Hepatocyte (in vitro differentiated cells): ENCODE data around the gene PCSK6. TPM values are rescaled to one million over a fixed set of nuclear protein-coding genes. Genes with fewer than 3 reads are reported as not detected.

ENCODE experiments used
- DNase-seq: peaks from one replicate; pipeline ENCODE4 v3.0.0-alpha.2; 2016; ENCODE audit warnings: low spot score
- H2AFZ ChIP-seq: fragments of 200-600 bp; sonication (generic); 2 replicates; pipeline ENCODE4 v1.6.0; 2016; ENCODE audit warnings: antibody characterized with exemption, mild to moderate bottlenecking
- H3K27ac ChIP-seq: fragments of 200-600 bp; sonication (generic); 2 replicates; pipeline ENCODE4 v1.5.1; 2016; ENCODE audit warnings: mild to moderate bottlenecking
- H3K27me3 ChIP-seq: fragments of 200-600 bp; sonication (generic); 2 replicates; pipeline ENCODE4 v1.6.1; 2016
- H3K36me3 ChIP-seq: fragments of 200-600 bp; sonication (generic); replicated peaks from 2 replicates; pipeline ENCODE4 v1.5.1; 2016; ENCODE audit warnings: low read depth; ENCODE audit not compliant: insufficient read depth
- H3K4me1 ChIP-seq: fragments of 200-600 bp; sonication (generic); 2 replicates; pipeline ENCODE4 v1.5.1; 2016; ENCODE audit warnings: mild to moderate bottlenecking, moderate library complexity; ENCODE audit not compliant: insufficient read depth
- H3K4me2 ChIP-seq: fragments of 200-600 bp; sonication (generic); 2 replicates; pipeline ENCODE4 v1.6.0; 2016
- H3K4me3 ChIP-seq: fragments of 200-600 bp; sonication (generic); 2 replicates; pipeline ENCODE4 v1.5.1; 2016; ENCODE audit warnings: mild to moderate bottlenecking
- H3K79me2 ChIP-seq: fragments of 200-600 bp; sonication (generic); 2 replicates; pipeline ENCODE4 v1.6.0; 2017; ENCODE audit warnings: mild to moderate bottlenecking
- H3K9me2 ChIP-seq: fragments of 200-600 bp; sonication (generic); replicated peaks from 2 replicates; pipeline ENCODE4 v1.6.0; 2017; ENCODE audit warnings: mild to moderate bottlenecking; ENCODE audit not compliant: insufficient read depth
- H3K9me3 ChIP-seq: fragments of 200-600 bp; sonication (generic); 2 replicates; pipeline ENCODE4 v1.5.1; 2016; ENCODE audit warnings: low read depth, mild to moderate bottlenecking
- H4K20me1 ChIP-seq: fragments of 200-600 bp; sonication (generic); 2 replicates; pipeline ENCODE4 v1.6.0; 2016; ENCODE audit warnings: mild to moderate bottlenecking; ENCODE audit not compliant: insufficient read depth, poor library complexity, severe bottlenecking
- CTCF ChIP-seq: fragments of 200-600 bp; sonication (generic); IDR thresholded peaks from 2 replicates; pipeline ENCODE4 v1.5.1; 2016; ENCODE audit warnings: antibody characterized with exemption, mild to moderate bottlenecking; ENCODE audit not compliant: poor library complexity
- EZH2 ChIP-seq: fragments of 200-600 bp; sonication (generic); IDR thresholded peaks from 2 replicates; pipeline ENCODE4 v1.6.1; 2016; ENCODE audit warnings: antibody characterized with exemption, mild to moderate bottlenecking, borderline replicate concordance
- EZH2phosphoT487 ChIP-seq: fragments of 200-600 bp; sonication (generic); IDR thresholded peaks from one replicate; pipeline ENCODE4 v1.6.1; 2018; ENCODE audit warnings: antibody characterized with exemption, mild to moderate bottlenecking, low read depth, moderate library complexity; ENCODE audit not compliant: unreplicated experiment, severe bottlenecking
- WGBS: methylation state at CpG from one replicate; pipeline ENCODE4 v1.1.6; 2016; ENCODE audit warnings: low lambda C conversion rate; ENCODE audit errors: missing lambda C conversion rate; 5-methylcytosine and 5-hydroxymethylcytosine counted together
- polyA plus RNA-seq: library from polyadenylated mRNA; unstranded; fragments of >200 nt; fragmentation: Nextera tagmentation; extraction: Ambion mirVana; gene quantifications from 2 replicates; pipeline ENCODE4 v1.2.1, GENCODE V29; 2016
- total RNA-seq: library from RNA; depleted of rRNA; stranded (reverse); fragments of >200 nt; gene quantifications from 2 replicates; pipeline ENCODE4 v1.2.3, GENCODE V29; 2014

The PCSK6 gene
- total and polyA plus RNA-seq, 2 experiments from 2014 or later: 31.7 to 40.5 TPM

- no peak overlapping the region for H3K4me2 ChIP-seq
- H3K36me3 ChIP-seq: no peaks in the 10 kb centered on the region
- no peaks in the 10 kb centered on the region for H3K79me2 ChIP-seq
- H3K4me1 ChIP-seq: no peaks in the 10 kb centered on the region
- H4K20me1 ChIP-seq: no peaks in the 10 kb centered on the region
- H3K27me3 ChIP-seq: no peaks in the 10 kb centered on the region
- no peaks in the 10 kb centered on the region for H3K9me2 ChIP-seq
- H3K4me3 ChIP-seq: no peak overlapping the region
- no peak overlapping the region for H3K27ac ChIP-seq
- DNase-seq: no peak
- no peak for TF ChIP-seq EZH2phosphoT487
- TF ChIP-seq EZH2: no peak
- no peak for TF ChIP-seq CTCF
- no peaks in the 10 kb centered on the region for H3K9me3 ChIP-seq
- H2AFZ ChIP-seq: no peak overlapping the region
- 91% methylated on average over 21 of the region's 21 CpGs for WGBS
Observed at GRCh38 chr15:101322016-101322695, 167.4 kb downstream of the PCSK6 start.

GRCh38 chr15:101320501-101321052, 168.9 kb downstream of the PCSK6 start:
- DNase-seq: peak; percentile 61
- Histone ChIP-seq H3K9me2 (no peaks in the 10 kb centered on the region), H3K79me2 (no peaks in the 10 kb centered on the region), H4K20me1 (no peaks in the 10 kb centered on the region), H3K36me3 (no peaks in the 10 kb centered on the region), H3K4me1 (no peaks in the 10 kb centered on the region), H3K9me3 (no peaks in the 10 kb centered on the region), H3K27me3 (no peaks in the 10 kb centered on the region), H3K4me3 (no peak overlapping the region), H3K4me2 (no peak overlapping the region), H3K27ac (no peak overlapping the region), H2AFZ (no peak overlapping the region)
- TF ChIP-seq EZH2phosphoT487: no peak
- TF ChIP-seq CTCF: peak; percentile 24
- WGBS: 63% methylated on average over 21 of the region's 21 CpGs

- no peaks in the 10 kb centered on the region for H3K9me3 ChIP-seq
- no peaks in the 10 kb centered on the region for H3K27me3 ChIP-seq
- no peaks in the 10 kb centered on the region for H3K9me2 ChIP-seq
- H3K36me3 ChIP-seq: no peaks in the 10 kb centered on the region
- WGBS: 48% methylated on average over 7 of the region's 7 CpGs
- H3K4me1 ChIP-seq: no peaks in the 10 kb centered on the region
- TF ChIP-seq EZH2phosphoT487: no peak
- no peak for TF ChIP-seq CTCF
- TF ChIP-seq EZH2: no peak
- H3K79me2 ChIP-seq: no peaks in the 10 kb centered on the region
- H2AFZ ChIP-seq: no peak overlapping the region
- no peaks in the 10 kb centered on the region for H4K20me1 ChIP-seq
- no peak overlapping the region for H3K4me2 ChIP-seq
- no peak overlapping the region for H3K4me3 ChIP-seq
- DNase-seq: no peak
- H3K27ac ChIP-seq: no peak overlapping the region
Observed at GRCh38 chr15:101318839-101319238, 170.7 kb downstream of the PCSK6 start.
